Natural killer cell treated with Interleukin-12 subunit alpha and Interleukin-12 subunit beta and Interleukin-15 and Interleukin-18, amount 100 ng/mL, for 72 hours (primary cell): ENCODE measurements around the gene AKR1C1. TPM values are rescaled to one million over a fixed set of nuclear protein-coding genes. Genes with fewer than 3 reads are reported as not detected.
A peak's percentile ranks its signal among the peaks of the same experiment; 100 is the strongest.
"Not testable (repeated sequence)": the region's sequence is repeated elsewhere in the genome, so short reads cannot be mapped to it uniquely, and the experiment has no call there.

ENCODE experiments used
- ATAC-seq, 2 donors: fragments of 150-1000 bp; cut with Tn5 transposase in 1 of 2; sonication (Bioruptor Pico), chemical (Tn5 transposase) in 1 of 2; 2 replicates each; pipeline ENCODE4 v1.10.0; 2021
- DNase-seq: peaks from one replicate; pipeline ENCODE4 v3.0.0; 2022; ENCODE audit warnings: low spot score
- H3K27ac Mint-ChIP-seq, 2 donors: 1 replicate in 1 of 2; 2 replicates in 1 of 2; pipeline ENCODE4 v1.8.0; 2022; ENCODE audit warnings: mixed read lengths in 2 of 2, mild to moderate bottlenecking in 1 of 2, moderate library complexity in 1 of 2
- H3K27me3 Mint-ChIP-seq, 2 donors: 1 replicate in 1 of 2; 2 replicates in 1 of 2; pipeline ENCODE4 v1.8.0; 2022; ENCODE audit warnings: mixed read lengths in 2 of 2
- H3K36me3 Mint-ChIP-seq: one replicate; pipeline ENCODE4 v1.8.0; 2022; ENCODE audit warnings: mixed read lengths
- H3K4me1 Mint-ChIP-seq, 2 donors: 1 replicate in 1 of 2; 2 replicates in 1 of 2; pipeline ENCODE4 v1.8.0; 2022; ENCODE audit warnings: low read depth in 2 of 2, mixed read lengths in 2 of 2, mild to moderate bottlenecking in 1 of 2
- H3K4me3 Mint-ChIP-seq: one replicate; pipeline ENCODE4 v1.8.0; 2022; ENCODE audit warnings: mixed read lengths
- H3K9me3 Mint-ChIP-seq: 2 replicates; pipeline ENCODE4 v1.8.0; 2022; ENCODE audit warnings: mixed read lengths
- total RNA-seq, 2 donors: library from RNA; stranded (reverse); gene quantifications; one replicate each; pipeline ENCODE4 v1.2.3, GENCODE V29; 2022

Gene AKR1C1
- total RNA-seq, 2 donors from 2014 or later, result 0.28 to 1.0 TPM

- Mint-ChIP-seq H3K4me1 (peaks cover 0 to 3% of the 10 kb centered on the region in 2 donors), H3K27ac (no peak overlapping the region), H3K4me3 (no peak overlapping the region), H3K27me3 (peaks cover 5 to 18% of the 10 kb centered on the region in 2 donors), H3K36me3 (no peaks in the 10 kb centered on the region), H3K9me3 (no peaks in the 10 kb centered on the region)
- DNase-seq, result no peak
- ATAC-seq, result no peak
Measured at GRCh38 chr10:4941540-4942330, 21.5 kb upstream of the AKR1C1 start.

GRCh38 chr10:4942931-4943330 lies 20.3 kb upstream of the AKR1C1 start:
- not testable (repeated sequence) for H3K4me3 Mint-ChIP-seq, DNase-seq, H3K4me1 Mint-ChIP-seq, H3K27ac Mint-ChIP-seq, H3K9me3 Mint-ChIP-seq, ATAC-seq, H3K36me3 Mint-ChIP-seq
- peaks cover 5 to 16% of the 10 kb centered on the region in 2 donors for H3K27me3 Mint-ChIP-seq

- not testable (repeated sequence) for H3K4me1 Mint-ChIP-seq, H3K4me3 Mint-ChIP-seq, H3K36me3 Mint-ChIP-seq, H3K9me3 Mint-ChIP-seq, DNase-seq, ATAC-seq, H3K27ac Mint-ChIP-seq
- H3K27me3 Mint-ChIP-seq, result peaks cover 5 to 12% of the 10 kb centered on the region in 2 donors
Measured at GRCh38 chr10:4943416-4943815, 19.8 kb upstream of the AKR1C1 start.

GRCh38 chr10:4943821-4944220 lies 19.4 kb upstream of the AKR1C1 start:
- DNase-seq (no peak), ATAC-seq (no peak)
- no peaks in the 10 kb centered on the region for H3K9me3 Mint-ChIP-seq
- peaks cover 5 to 12% of the 10 kb centered on the region in 2 donors for H3K27me3 Mint-ChIP-seq
- no peaks in the 10 kb centered on the region for H3K36me3 Mint-ChIP-seq
- H3K27ac Mint-ChIP-seq, result no peak overlapping the region
- H3K4me1 Mint-ChIP-seq, result peaks cover 0 to 3% of the 10 kb centered on the region in 2 donors
- H3K4me3 Mint-ChIP-seq, result no peak overlapping the region

- no peaks in the 10 kb centered on the region for H3K36me3 Mint-ChIP-seq
- H3K27me3 Mint-ChIP-seq, result peaks cover 3 to 18% of the 10 kb centered on the region in 2 donors
- no peak overlapping the region for H3K4me3 Mint-ChIP-seq
- H3K27ac Mint-ChIP-seq, result no peak overlapping the region
- ATAC-seq (no peak), DNase-seq (no peak)
- H3K4me1 Mint-ChIP-seq, result peaks cover 0 to 3% of the 10 kb centered on the region in 2 donors
- no peaks in the 10 kb centered on the region for H3K9me3 Mint-ChIP-seq
Measured at GRCh38 chr10:4944841-4945240, 18.4 kb upstream of the AKR1C1 start.

GRCh38 chr10:4945766-4946717 lies 17.2 kb upstream of the AKR1C1 start:
- no peak for ATAC-seq
- no peaks in the 10 kb centered on the region for H3K36me3 Mint-ChIP-seq
- H3K27ac Mint-ChIP-seq, result no peak overlapping the region
- no peaks in the 10 kb centered on the region for H3K4me1 Mint-ChIP-seq
- no peaks in the 10 kb centered on the region for H3K9me3 Mint-ChIP-seq
- H3K4me3 Mint-ChIP-seq, result no peak overlapping the region
- peaks cover 0 to 18% of the 10 kb centered on the region in 2 donors for H3K27me3 Mint-ChIP-seq
- no peak for DNase-seq

GRCh38 chr10:4947039-4947634 lies 16.1 kb upstream of the AKR1C1 start:
- Mint-ChIP-seq H3K9me3 (no peaks in the 10 kb centered on the region), H3K4me3 (no peak overlapping the region), H3K27me3 (peaks cover 0 to 20% of the 10 kb centered on the region in 2 donors), H3K27ac (no peak overlapping the region), H3K36me3 (no peaks in the 10 kb centered on the region), H3K4me1 (no peaks in the 10 kb centered on the region)
- no peak for ATAC-seq
- DNase-seq, result no peak

GRCh38 chr10:4947635-4948596 lies 15.3 kb upstream of the AKR1C1 start:
- no peak for DNase-seq
- Mint-ChIP-seq H3K36me3 (no peaks in the 10 kb centered on the region), H3K27ac (no peak overlapping the region), H3K4me1 (no peaks in the 10 kb centered on the region), H3K4me3 (no peak overlapping the region), H3K9me3 (no peaks in the 10 kb centered on the region), H3K27me3 (peaks cover 0 to 24% of the 10 kb centered on the region in 2 donors)
- no peak for ATAC-seq

GRCh38 chr10:4951512-4952162 lies 11.6 kb upstream of the AKR1C1 start:
- H3K36me3 Mint-ChIP-seq, H3K27ac Mint-ChIP-seq, DNase-seq, H3K9me3 Mint-ChIP-seq, H3K4me1 Mint-ChIP-seq, ATAC-seq, H3K4me3 Mint-ChIP-seq: not testable (repeated sequence)
- peaks cover 3 to 19% of the 10 kb centered on the region in 2 donors for H3K27me3 Mint-ChIP-seq

GRCh38 chr10:4953405-4953804 lies 9.8 kb upstream of the AKR1C1 start:
- no peak overlapping the region for H3K4me3 Mint-ChIP-seq
- peaks cover 3 to 26% of the 10 kb centered on the region in 2 donors for H3K27me3 Mint-ChIP-seq
- DNase-seq, result no peak
- ATAC-seq, result no peak
- no peaks in the 10 kb centered on the region for H3K9me3 Mint-ChIP-seq
- H3K36me3 Mint-ChIP-seq, result no peaks in the 10 kb centered on the region
- no peaks in the 10 kb centered on the region for H3K4me1 Mint-ChIP-seq
- H3K27ac Mint-ChIP-seq, result no peak overlapping the region

GRCh38 chr10:4956088-4956487 lies 7.1 kb upstream of the AKR1C1 start:
- H3K4me3 Mint-ChIP-seq, H3K4me1 Mint-ChIP-seq, H3K9me3 Mint-ChIP-seq, DNase-seq, H3K36me3 Mint-ChIP-seq, H3K27ac Mint-ChIP-seq: not testable (repeated sequence)
- peaks cover 3 to 19% of the 10 kb centered on the region in 2 donors for H3K27me3 Mint-ChIP-seq
- ATAC-seq, result peak in 1 of 2 donors; percentile 53

- not testable (repeated sequence) for H3K4me1 Mint-ChIP-seq, H3K9me3 Mint-ChIP-seq, DNase-seq, H3K4me3 Mint-ChIP-seq, H3K27ac Mint-ChIP-seq, ATAC-seq, H3K36me3 Mint-ChIP-seq
- peaks cover 3 to 18% of the 10 kb centered on the region in 2 donors for H3K27me3 Mint-ChIP-seq
Measured at GRCh38 chr10:4956955-4957645, 6.1 kb upstream of the AKR1C1 start.
